Osteocyte (in vitro differentiated cells): ENCODE results near the gene NCOA7. TPM values are rescaled to one million over a fixed set of nuclear protein-coding genes. Genes with fewer than 3 reads are reported as not detected.
A peak's percentile ranks its signal among the peaks of the same experiment; 100 is the strongest.

Experiments used
- DNase-seq: peaks from one replicate; pipeline ENCODE4 v3.0.0; 2021; ENCODE audit warnings: mixed read lengths; ENCODE audit not compliant: unreplicated experiment; ENCODE audit errors: extremely low spot score
- H3K27ac Mint-ChIP-seq: one replicate; pipeline ENCODE4 v1.8.0; 2021; ENCODE audit warnings: mild to moderate bottlenecking, mixed read lengths; ENCODE audit not compliant: unreplicated experiment
- H3K27me3 Mint-ChIP-seq: one replicate; pipeline ENCODE4 v1.8.0; 2021; ENCODE audit warnings: mixed read lengths; ENCODE audit not compliant: unreplicated experiment
- H3K36me3 Mint-ChIP-seq: one replicate; pipeline ENCODE4 v1.8.0; 2021; ENCODE audit warnings: mixed read lengths; ENCODE audit not compliant: unreplicated experiment
- H3K4me1 Mint-ChIP-seq: one replicate; pipeline ENCODE4 v1.8.0; 2021; ENCODE audit warnings: mixed read lengths; ENCODE audit not compliant: unreplicated experiment
- H3K4me3 Mint-ChIP-seq: one replicate; pipeline ENCODE4 v1.8.0; 2021; ENCODE audit warnings: mild to moderate bottlenecking, moderate library complexity, mixed read lengths; ENCODE audit not compliant: unreplicated experiment
- H3K9me3 Mint-ChIP-seq: one replicate; pipeline ENCODE4 v1.8.0; 2021; ENCODE audit warnings: mixed read lengths; ENCODE audit not compliant: unreplicated experiment
- total RNA-seq: library from RNA; stranded (reverse); gene quantifications from 2 replicates; pipeline ENCODE4 v1.2.1, GENCODE V29; 2021
- TF ChIP-seq, protein P1 (sequence below): fragments of 200-600 bp; sonication (generic); IDR thresholded peaks from 2 replicates; pipeline ENCODE4 v1.5.0; 2021; ENCODE audit warnings: antibody characterized with exemption, mild to moderate bottlenecking, moderate library complexity

The NCOA7 gene
- total RNA-seq, 1 donor from 2014 or later = 65.7 TPM

DNA sequence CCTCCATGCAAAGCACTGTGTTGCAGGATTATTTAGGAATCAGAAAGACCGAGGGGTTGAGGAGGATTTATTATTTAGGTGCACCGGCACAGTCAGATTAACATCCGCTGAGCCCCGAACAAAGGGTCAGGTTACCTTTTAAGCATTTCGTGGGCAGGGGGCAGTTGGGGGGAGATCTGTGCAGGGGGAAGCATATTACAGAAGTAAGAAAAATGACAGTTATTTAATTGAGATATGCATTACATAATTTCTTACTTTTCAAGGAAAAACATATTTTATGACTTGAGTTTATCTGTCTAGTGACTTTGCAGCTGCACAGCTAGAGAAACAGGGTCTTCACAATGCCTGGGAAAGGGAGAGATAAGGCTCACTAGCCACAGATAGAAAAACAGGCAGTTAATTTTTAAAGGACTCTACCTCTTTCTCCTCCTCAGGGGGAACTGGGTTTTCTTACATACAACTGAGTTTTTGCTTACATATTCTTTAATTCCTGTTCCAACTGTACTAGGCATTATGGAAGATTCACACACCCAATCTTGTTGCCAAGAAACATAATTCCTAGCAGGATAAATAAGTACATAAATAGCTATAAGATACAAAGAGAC lies 164.1 kb downstream of the NCOA7 start:
- TF ChIP-seq, protein P1, sequence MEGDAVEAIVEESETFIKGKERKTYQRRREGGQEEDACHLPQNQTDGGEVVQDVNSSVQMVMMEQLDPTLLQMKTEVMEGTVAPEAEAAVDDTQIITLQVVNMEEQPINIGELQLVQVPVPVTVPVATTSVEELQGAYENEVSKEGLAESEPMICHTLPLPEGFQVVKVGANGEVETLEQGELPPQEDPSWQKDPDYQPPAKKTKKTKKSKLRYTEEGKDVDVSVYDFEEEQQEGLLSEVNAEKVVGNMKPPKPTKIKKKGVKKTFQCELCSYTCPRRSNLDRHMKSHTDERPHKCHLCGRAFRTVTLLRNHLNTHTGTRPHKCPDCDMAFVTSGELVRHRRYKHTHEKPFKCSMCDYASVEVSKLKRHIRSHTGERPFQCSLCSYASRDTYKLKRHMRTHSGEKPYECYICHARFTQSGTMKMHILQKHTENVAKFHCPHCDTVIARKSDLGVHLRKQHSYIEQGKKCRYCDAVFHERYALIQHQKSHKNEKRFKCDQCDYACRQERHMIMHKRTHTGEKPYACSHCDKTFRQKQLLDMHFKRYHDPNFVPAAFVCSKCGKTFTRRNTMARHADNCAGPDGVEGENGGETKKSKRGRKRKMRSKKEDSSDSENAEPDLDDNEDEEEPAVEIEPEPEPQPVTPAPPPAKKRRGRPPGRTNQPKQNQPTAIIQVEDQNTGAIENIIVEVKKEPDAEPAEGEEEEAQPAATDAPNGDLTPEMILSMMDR = no peak
- Mint-ChIP-seq H3K4me1 (peaks cover 5% of the 10 kb centered on the region), H3K36me3 (no peaks in the 10 kb centered on the region), H3K4me3 (peak overlapping the region; percentile 3), H3K9me3 (no peaks in the 10 kb centered on the region), H3K27ac (no peak overlapping the region), H3K27me3 (no peaks in the 10 kb centered on the region)
- DNase-seq = no peak

DNA sequence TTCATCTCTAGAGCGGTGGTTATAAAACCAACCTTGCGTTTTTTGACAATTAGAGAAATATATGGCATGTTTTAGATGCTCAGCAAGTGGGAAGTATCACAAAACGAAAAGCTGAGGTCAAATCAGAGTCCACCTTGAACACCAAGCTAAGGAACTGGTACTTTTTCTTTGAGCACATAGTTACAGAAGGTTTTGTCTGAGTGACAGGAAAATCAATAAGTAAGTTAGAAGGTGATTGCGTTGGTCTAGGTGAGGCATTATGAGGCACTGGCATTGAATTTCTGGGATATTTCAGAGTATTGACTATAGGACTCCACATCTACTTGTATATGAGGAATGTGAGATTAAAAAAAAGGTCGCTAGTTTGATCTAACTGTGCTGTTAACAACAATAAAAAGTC lies 165.2 kb downstream of the NCOA7 start:
- no peaks in the 10 kb centered on the region for H3K27me3 Mint-ChIP-seq
- no peaks in the 10 kb centered on the region for H3K36me3 Mint-ChIP-seq
- H3K4me1 Mint-ChIP-seq = peaks cover 3% of the 10 kb centered on the region
- no peak for DNase-seq
- no peak overlapping the region for H3K27ac Mint-ChIP-seq
- TF ChIP-seq, protein P1 = no peak
- no peaks in the 10 kb centered on the region for H3K9me3 Mint-ChIP-seq
- H3K4me3 Mint-ChIP-seq = no peak overlapping the region

DNA sequence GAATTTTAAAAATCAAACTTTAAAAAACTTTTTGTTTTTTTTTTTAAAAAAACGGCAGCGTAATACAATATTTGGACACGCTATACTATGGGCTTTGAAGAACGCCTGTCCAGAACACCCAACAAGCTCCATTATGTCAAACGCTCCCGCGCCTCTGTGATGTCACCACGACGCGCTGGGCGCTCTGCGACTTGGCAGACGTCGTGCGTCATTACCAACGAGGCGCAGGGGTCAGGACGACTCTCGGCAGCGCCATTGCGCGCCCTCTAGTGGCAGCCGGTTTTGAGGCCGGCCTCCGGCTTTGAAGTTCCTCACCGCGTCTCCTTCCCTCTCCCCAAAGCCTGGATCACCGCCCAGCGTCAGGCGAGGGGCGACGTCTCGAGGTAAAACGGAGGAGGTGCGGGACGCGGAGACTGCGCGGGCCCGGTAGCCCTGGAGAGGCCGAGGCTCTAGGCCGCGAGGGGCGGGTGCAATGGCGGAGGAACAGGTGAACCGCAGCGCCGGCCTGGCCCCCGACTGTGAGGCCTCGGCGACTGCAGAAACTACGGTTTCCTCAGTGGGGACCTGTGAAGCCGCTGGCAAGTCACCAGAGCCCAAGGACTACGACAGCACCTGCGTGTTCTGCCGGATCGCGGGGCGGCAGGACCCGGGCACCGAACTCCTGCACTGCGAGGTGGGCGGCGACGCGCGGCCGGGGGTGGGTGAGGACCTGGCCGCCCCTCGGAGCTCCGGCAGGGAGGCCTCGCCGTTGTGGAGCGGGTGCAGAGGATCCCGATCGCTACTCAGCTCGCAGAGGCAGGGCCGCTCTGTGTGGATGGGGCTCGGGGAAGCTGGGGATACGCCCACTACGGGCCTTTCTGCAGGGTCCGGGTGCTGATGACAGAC lies 166.0 kb downstream of the NCOA7 start, which contains the start of gene HINT3:
Gene HINT3 (plus strand): TSS at position 265 of the 885 bp plus-strand sequence. CDS start 208 bp downstream, at position 473.
- TF ChIP-seq, protein P1 = peak; percentile 99
- H3K9me3 Mint-ChIP-seq = no peaks in the 10 kb centered on the region
- no peak within 1 kb of the TSS for H3K4me3 Mint-ChIP-seq
- peak; percentile 99 for DNase-seq
- no peaks in the 10 kb centered on the region for H3K27me3 Mint-ChIP-seq
- no peaks in the 10 kb centered on the region for H3K36me3 Mint-ChIP-seq
- peaks cover 3% of the 10 kb centered on the region for H3K4me1 Mint-ChIP-seq
- H3K27ac Mint-ChIP-seq = no peak within 1 kb of the TSS

DNA sequence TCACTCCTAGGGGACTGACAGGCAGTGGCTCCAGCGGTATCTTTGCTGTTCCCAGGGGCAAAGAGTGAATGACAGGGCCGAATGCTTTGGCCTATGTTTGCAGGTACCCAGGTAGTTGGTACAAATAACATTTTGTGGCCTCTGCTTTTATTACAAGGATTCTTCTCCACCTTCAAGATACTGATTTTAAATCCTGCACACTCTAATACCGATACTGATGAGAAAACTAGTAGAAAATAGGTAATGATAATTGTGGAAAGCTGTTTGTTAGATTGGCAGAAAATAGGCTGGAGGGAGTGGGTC lies 166.6 kb downstream of the NCOA7 start:
- Mint-ChIP-seq H3K27ac (no peak overlapping the region), H3K4me1 (peaks cover 3% of the 10 kb centered on the region), H3K27me3 (no peaks in the 10 kb centered on the region), H3K9me3 (no peaks in the 10 kb centered on the region), H3K36me3 (no peaks in the 10 kb centered on the region), H3K4me3 (no peak overlapping the region)
- TF ChIP-seq, protein P1 = no peak
- no peak for DNase-seq

DNA sequence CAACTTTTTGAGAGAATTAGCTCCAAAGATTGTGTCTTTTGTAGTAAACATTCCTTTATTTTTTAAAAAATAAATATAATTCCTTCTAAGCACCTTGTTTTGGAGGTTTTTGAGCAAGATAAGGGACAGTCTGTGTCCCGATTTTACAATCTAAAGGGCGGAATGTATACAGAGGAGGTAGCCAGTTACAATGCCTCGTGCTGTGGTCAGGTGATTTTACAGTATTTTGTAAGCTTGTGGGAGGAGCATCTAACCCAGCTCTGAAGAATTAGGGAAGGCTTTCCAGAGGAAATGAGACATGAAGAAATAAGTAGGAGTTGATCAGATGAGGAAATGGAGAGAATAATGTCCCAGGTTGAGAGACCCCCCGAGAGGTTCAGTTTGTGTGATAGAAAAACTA lies 167.1 kb downstream of the NCOA7 start:
- TF ChIP-seq, protein P1 = no peak
- no peak for DNase-seq
- Mint-ChIP-seq H3K27ac (no peak overlapping the region), H3K27me3 (no peaks in the 10 kb centered on the region), H3K36me3 (no peaks in the 10 kb centered on the region), H3K9me3 (no peaks in the 10 kb centered on the region), H3K4me3 (no peak overlapping the region), H3K4me1 (peaks cover 4% of the 10 kb centered on the region)
